K562 (cell line): ENCODE measurements around the gene UBFD1. TPM values are rescaled to one million over a fixed set of nuclear protein-coding genes. Genes with fewer than 3 reads are reported as not detected.

Source experiments
- CLOCK ChIP-seq: fragments of 250-450 bp; sonication (Bioruptor Pico); IDR thresholded peaks from 2 replicates; pipeline ENCODE4 v1.4.0; 2020; ENCODE audit warnings: mild to moderate bottlenecking, moderate library complexity, borderline replicate concordance
- EP400 ChIP-seq: fragments of 450-650 bp; IDR thresholded peaks from 2 replicates; pipeline ENCODE4 v1.6.1; 2017; ENCODE audit warnings: antibody characterized with exemption, mild to moderate bottlenecking, moderate library complexity
- HNRNPLL ChIP-seq: fragments of 200-400 bp; formaldehyde crosslinking; IDR thresholded peaks from 2 replicates; pipeline ENCODE4 v1.6.1; 2017; ENCODE audit warnings: low read length, low read depth, mild to moderate bottlenecking; ENCODE audit not compliant: poor library complexity, severe bottlenecking
- HOXB6 ChIP-seq: fragments of 250-450 bp; sonication (Bioruptor Pico); IDR thresholded peaks from 2 replicates; pipeline ENCODE4 v1.5.1; 2022; ENCODE audit warnings: mild to moderate bottlenecking, borderline replicate concordance
- NRF1 ChIP-seq, 2 experiments: fragments of 450-650 bp; IDR thresholded peaks in 1 of 2; conservative IDR thresholded peaks in 1 of 2; 2 replicates each; pipeline ENCODE4 v1.6.1; 2014; ENCODE audit warnings: mild to moderate bottlenecking in 2 of 2
- POLR2AphosphoS5 ChIP-seq: IDR thresholded peaks from 2 replicates; pipeline ENCODE4 v1.6.1; 2011; ENCODE audit warnings: mild to moderate bottlenecking, low read depth, low read length, moderate library complexity; ENCODE audit not compliant: control insufficient read depth, insufficient read depth
- RAD51 ChIP-seq: fragments of 450-650 bp; IDR thresholded peaks from 2 replicates; pipeline ENCODE4 v1.7.1; 2016; ENCODE audit warnings: low read depth, mild to moderate bottlenecking, borderline replicate concordance
- RBM25 ChIP-seq: fragments of 200-400 bp; formaldehyde crosslinking; IDR thresholded peaks from 2 replicates; pipeline ENCODE4 v1.6.1; 2018; ENCODE audit warnings: low read length, low read depth, moderate library complexity; ENCODE audit not compliant: severe bottlenecking
- RREB1 ChIP-seq: fragments of 250-450 bp; sonication (Bioruptor Pico); IDR thresholded peaks from 2 replicates; pipeline ENCODE4 v1.4.0; 2020
- SIX5 ChIP-seq, 2 experiments: IDR thresholded peaks; 2 replicates each; pipeline ENCODE4 v1.6.1; 2011; ENCODE audit warnings: low read length in 2 of 2, borderline replicate concordance in 1 of 2, low read depth in 1 of 2, mild to moderate bottlenecking in 1 of 2, moderate library complexity in 1 of 2; ENCODE audit not compliant: insufficient read depth in 1 of 2
- SMARCE1 ChIP-seq: fragments of 450-650 bp; IDR thresholded peaks from 2 replicates; pipeline ENCODE4 v1.7.1; 2016; ENCODE audit warnings: mild to moderate bottlenecking
- YBX1 ChIP-seq: fragments of 450-650 bp; IDR thresholded peaks from 2 replicates; pipeline ENCODE4 v1.7.1; 2016; ENCODE audit warnings: mild to moderate bottlenecking
- ZNF12 ChIP-seq: sonication (generic); formaldehyde crosslinking; IDR thresholded peaks from 2 replicates; pipeline ENCODE4 v1.4.0; 2020; ENCODE audit warnings: mild to moderate bottlenecking, missing genetic modification reagents
- ZNF512 ChIP-seq: IDR thresholded peaks from 2 replicates; pipeline ENCODE4 v1.6.1; 2016; ENCODE audit warnings: missing genetic modification characterization, missing compliant biosample characterization
- polyA plus RNA-seq, 8 experiments: library from polyadenylated mRNA; depleted of rRNA in 4 of 8; stranded (reverse) in 5 of 8; unstranded in 3 of 8; fragments of >200 nt; fragmentation: Nextera tagmentation in 2 of 8; fragmentation: Illumina TruSeq in 1 of 8; extraction: Ambion mirVana in 2 of 8; extraction: Trizol in 1 of 8; gene quantifications; 2 replicates each; pipeline versions ENCODE4 v1.2.1 to v1.2.3, GENCODE V29; 2011 to 2014; ENCODE audit warnings: inconsistent platforms in 1 of 8, missing spikeins in 1 of 8
- total RNA-seq, 7 experiments: library from RNA; depleted of rRNA in 6 of 7; stranded (reverse); fragments of >200 nt in 6 of 7; fragmentation: Illumina TruSeq in 2 of 7; extraction: Trizol in 2 of 7; gene quantifications; 2 replicates each; pipeline versions ENCODE4 v1.2.1 to v1.2.3, GENCODE V29; 2011 to 2021; ENCODE audit warnings: low replicate concordance in 1 of 7
- TF ChIP-seq, protein P1 (sequence below): sonication (generic); formaldehyde crosslinking; IDR thresholded peaks from 2 replicates; pipeline ENCODE4 v1.8.1; 2023; ENCODE audit warnings: mild to moderate bottlenecking, missing genetic modification reagents

Gene UBFD1
- total and polyA plus RNA-seq, 9 of the 15 experiments (the other 6 are each of a cell fraction or from before 2014, with no cell fraction given): 10.7 to 66.2 (median 34.0) TPM

GRCh38 chr16:23595951-23596720 is 38.6 kb downstream of the UBFD1 start, which contains the start of gene NDUFAB1 (continued):
- peak; percentile 13 for TF ChIP-seq RBM25
- no peak for TF ChIP-seq YBX1
- TF ChIP-seq RAD51: no peak
- TF ChIP-seq CLOCK (CRISPR knock-in tag): no peak
- TF ChIP-seq ZNF512 (tag): no peak
- no peak for TF ChIP-seq RREB1 (CRISPR knock-in tag)
- TF ChIP-seq NRF1 (conservative IDR thresholded peaks at IDR 0.05 in 1 of 2, IDR thresholded peaks at IDR 0.05 in 1 of 2): peak; percentile 86 to 89
- TF ChIP-seq EP400: peak; percentile 90
- TF ChIP-seq ZNF12: 0 out of 2 replicates have a peak, but pooled peaks have one; percentile 23
- TF ChIP-seq, protein P1, sequence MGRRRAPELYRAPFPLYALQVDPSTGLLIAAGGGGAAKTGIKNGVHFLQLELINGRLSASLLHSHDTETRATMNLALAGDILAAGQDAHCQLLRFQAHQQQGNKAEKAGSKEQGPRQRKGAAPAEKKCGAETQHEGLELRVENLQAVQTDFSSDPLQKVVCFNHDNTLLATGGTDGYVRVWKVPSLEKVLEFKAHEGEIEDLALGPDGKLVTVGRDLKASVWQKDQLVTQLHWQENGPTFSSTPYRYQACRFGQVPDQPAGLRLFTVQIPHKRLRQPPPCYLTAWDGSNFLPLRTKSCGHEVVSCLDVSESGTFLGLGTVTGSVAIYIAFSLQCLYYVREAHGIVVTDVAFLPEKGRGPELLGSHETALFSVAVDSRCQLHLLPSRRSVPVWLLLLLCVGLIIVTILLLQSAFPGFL (CRISPR knock-in tag): 0 out of 2 replicates have a peak, but pooled peaks have one; percentile 74
- no peak for TF ChIP-seq HOXB6 (CRISPR knock-in tag)
- TF ChIP-seq SIX5 (IDR thresholded peaks at IDR 0.05; ENCODE audit: borderline replicate concordance in 1 of 2, insufficient read depth in 1 of 2, low read depth in 1 of 2, low read length in 2 of 2): peak; percentile 17 to 27; a peak in 2 of 4 replicates
- peak; percentile 57 for TF ChIP-seq POLR2AphosphoS5
- peak; percentile 82 for TF ChIP-seq HNRNPLL
- no peak for TF ChIP-seq SMARCE1
